ENCODE measurements around the gene LPXN.

DNA sequence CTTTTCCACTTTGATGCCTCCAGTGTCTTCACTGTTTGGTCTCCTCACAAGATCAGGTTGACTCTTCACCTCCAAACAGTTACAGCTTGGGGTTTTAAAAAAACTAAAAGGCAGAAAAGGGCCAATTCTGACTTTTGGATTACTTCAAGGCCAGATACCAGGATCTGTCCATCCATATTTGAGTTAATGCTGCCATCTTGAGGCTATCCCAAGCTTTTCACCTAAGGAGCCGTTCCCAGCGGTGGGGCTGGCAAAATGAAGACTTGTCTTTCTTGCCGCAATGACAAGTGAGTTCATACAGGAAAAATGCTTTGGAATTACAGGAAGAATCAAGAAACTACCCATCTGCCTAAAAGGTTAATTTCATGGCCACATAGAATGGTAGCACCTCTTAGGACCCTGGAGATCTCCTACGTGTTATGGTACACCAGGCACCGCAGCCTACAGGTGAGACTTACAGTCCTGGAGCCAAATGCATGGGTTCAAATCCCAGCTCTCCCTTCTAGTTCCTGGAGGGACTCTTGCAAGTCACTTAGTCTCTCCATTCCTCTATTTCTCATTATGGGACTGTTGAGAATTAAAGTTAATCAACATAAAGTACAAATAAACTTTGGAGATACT is 61.8 kb downstream of the LPXN start:
- TF ChIP-seq, protein P1, sequence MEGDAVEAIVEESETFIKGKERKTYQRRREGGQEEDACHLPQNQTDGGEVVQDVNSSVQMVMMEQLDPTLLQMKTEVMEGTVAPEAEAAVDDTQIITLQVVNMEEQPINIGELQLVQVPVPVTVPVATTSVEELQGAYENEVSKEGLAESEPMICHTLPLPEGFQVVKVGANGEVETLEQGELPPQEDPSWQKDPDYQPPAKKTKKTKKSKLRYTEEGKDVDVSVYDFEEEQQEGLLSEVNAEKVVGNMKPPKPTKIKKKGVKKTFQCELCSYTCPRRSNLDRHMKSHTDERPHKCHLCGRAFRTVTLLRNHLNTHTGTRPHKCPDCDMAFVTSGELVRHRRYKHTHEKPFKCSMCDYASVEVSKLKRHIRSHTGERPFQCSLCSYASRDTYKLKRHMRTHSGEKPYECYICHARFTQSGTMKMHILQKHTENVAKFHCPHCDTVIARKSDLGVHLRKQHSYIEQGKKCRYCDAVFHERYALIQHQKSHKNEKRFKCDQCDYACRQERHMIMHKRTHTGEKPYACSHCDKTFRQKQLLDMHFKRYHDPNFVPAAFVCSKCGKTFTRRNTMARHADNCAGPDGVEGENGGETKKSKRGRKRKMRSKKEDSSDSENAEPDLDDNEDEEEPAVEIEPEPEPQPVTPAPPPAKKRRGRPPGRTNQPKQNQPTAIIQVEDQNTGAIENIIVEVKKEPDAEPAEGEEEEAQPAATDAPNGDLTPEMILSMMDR (IDR thresholded peaks at IDR 0.05) = peak; percentile 45 to 63 (median 57)
- TF ChIP-seq POLR2AphosphoS5 (IDR thresholded peaks at IDR 0.05) (no peak), POLR2A (IDR thresholded peaks at IDR 0.05) (no peak), EP300 (IDR thresholded peaks at IDR 0.05; ENCODE audit: low read depth) (no peak)

Data from transverse colon (tissue), 4 donors.